ENCODE measurements around the gene LYG1. TPM values are rescaled to one million over a fixed set of nuclear protein-coding genes. Genes with fewer than 3 reads are reported as not detected.

The LYG1 gene
- total and polyA plus RNA-seq, 2 of the 13 experiments (the other 11 are each of a cell fraction or from before 2014, with no cell fraction given), result 1.00 to 2.9 TPM

DNA sequence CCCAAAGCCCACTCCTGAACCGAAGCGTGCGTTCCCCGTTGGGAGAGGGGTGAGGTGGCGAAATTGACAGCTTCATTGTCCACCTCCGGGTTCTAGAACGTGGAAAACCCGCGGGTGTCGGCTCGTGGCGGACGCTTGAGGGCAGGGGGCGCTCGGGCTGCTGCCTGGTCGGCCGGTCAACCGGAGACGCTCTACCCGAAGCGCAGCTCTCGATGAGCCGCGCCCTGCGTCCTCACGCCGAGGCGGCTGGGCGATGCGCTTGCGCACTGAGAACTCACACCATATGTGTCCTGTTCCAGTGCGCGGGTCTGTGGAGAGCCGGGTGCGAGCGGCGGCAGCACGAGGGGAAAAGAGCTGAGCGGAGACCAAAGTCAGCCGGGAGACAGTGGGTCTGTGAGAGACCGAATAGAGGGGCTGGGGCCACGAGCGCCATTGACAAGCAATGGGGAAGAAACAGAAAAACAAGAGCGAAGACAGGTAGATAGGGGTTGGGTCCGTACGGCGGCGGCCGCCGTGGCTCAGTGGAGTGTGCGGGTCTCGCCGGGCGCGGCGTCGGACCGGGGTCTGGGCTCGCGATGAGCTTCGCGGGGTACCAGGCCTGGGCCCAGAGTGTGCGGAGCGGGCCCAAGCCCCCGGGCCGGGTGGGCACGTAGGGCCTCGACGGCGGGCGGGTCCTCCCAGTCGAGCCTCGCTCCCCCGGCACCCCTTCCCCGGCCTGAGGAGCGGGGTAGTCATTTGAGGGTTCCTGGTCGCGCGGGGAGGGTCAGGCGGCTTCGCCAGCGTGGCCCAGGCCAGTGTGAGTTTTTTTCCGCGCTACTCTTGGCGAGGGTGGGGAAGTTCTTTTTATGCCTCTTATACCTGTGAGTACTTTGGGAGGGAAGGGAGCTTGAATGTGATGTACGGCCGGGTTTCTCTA lies 36.4 kb upstream of the LYG1 start, which contains the start of gene EIF5B (continued):
- TF ChIP-seq BORCS8-MEF2B (CRISPR knock-in tag; IDR thresholded peaks at IDR 0.05) (peak; percentile 93; the same call in 1 of the 2 replicates), E2F5 (CRISPR knock-in tag; conservative IDR thresholded peaks at IDR 0.05) (peak; percentile 74; the same call in 1 of the 2 replicates), ERF (CRISPR knock-in tag; IDR thresholded peaks at IDR 0.05) (peak; percentile 76; the same call in 1 of the 2 replicates), ZNF382 (CRISPR knock-in tag; IDR thresholded peaks at IDR 0.05; ENCODE audit: borderline replicate concordance) (no peak), GATAD2A (CRISPR knock-in tag; IDR thresholded peaks at IDR 0.05) (peak; percentile 90), HMGXB4 (CRISPR knock-in tag; IDR thresholded peaks at IDR 0.05; ENCODE audit: borderline replicate concordance in 1 of 2, low read depth in 1 of 2) (peak; percentile 96 to 99), ZBTB7A (CRISPR knock-in tag; IDR thresholded peaks at IDR 0.05) (no peak), ZNF891 (CRISPR knock-in tag; IDR thresholded peaks at IDR 0.05) (peak; percentile 98), HMG20A (CRISPR knock-in tag; IDR thresholded peaks at IDR 0.05; ENCODE audit: borderline replicate concordance) (0 out of 2 replicates have a peak, but pooled peaks have one; percentile 34), CHCHD3 (CRISPR knock-in tag; IDR thresholded peaks at IDR 0.05) (peak; percentile 79; the same call in 1 of the 2 replicates), REPIN1 (CRISPR knock-in tag; IDR thresholded peaks at IDR 0.05; ENCODE audit: borderline replicate concordance, low read depth) (peak; percentile 97), SSRP1 (CRISPR knock-in tag; IDR thresholded peaks at IDR 0.05) (peak; percentile 40; the same call in 1 of the 2 replicates), MXI1 (IDR thresholded peaks at IDR 0.05; ENCODE audit: borderline replicate concordance, low read depth, low read length) (peak; percentile 91; the same call in 2 of the 3 replicates), JDP2 (CRISPR knock-in tag; IDR thresholded peaks at IDR 0.05; ENCODE audit: borderline replicate concordance) (peak; percentile 56; the same call in 1 of the 2 replicates), UBTF (CRISPR knock-in tag; IDR thresholded peaks at IDR 0.05) (peak; percentile 88), ZSCAN9 (CRISPR knock-in tag; IDR thresholded peaks at IDR 0.05; ENCODE audit: borderline replicate concordance) (peak; percentile 90), TARDBP (CRISPR knock-in tag; IDR thresholded peaks at IDR 0.05) (peak; percentile 94), SNAI1 (CRISPR knock-in tag; IDR thresholded peaks at IDR 0.05; ENCODE audit: borderline replicate concordance) (peak; percentile 26; the same call in 1 of the 2 replicates), ZNF282 (IDR thresholded peaks at IDR 0.05; ENCODE audit: partially characterized antibody) (no peak)
- TF ChIP-seq, protein P1, sequence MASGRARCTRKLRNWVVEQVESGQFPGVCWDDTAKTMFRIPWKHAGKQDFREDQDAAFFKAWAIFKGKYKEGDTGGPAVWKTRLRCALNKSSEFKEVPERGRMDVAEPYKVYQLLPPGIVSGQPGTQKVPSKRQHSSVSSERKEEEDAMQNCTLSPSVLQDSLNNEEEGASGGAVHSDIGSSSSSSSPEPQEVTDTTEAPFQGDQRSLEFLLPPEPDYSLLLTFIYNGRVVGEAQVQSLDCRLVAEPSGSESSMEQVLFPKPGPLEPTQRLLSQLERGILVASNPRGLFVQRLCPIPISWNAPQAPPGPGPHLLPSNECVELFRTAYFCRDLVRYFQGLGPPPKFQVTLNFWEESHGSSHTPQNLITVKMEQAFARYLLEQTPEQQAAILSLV (CRISPR knock-in tag; IDR thresholded peaks at IDR 0.05; ENCODE audit: borderline replicate concordance), result peak; percentile 92
- TF ChIP-seq, protein P2, sequence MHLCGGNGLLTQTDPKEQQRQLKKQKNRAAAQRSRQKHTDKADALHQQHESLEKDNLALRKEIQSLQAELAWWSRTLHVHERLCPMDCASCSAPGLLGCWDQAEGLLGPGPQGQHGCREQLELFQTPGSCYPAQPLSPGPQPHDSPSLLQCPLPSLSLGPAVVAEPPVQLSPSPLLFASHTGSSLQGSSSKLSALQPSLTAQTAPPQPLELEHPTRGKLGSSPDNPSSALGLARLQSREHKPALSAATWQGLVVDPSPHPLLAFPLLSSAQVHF (CRISPR knock-in tag; IDR thresholded peaks at IDR 0.05), result peak; percentile 91
